K562 (cell line): ENCODE measurements around the gene PPWD1. TPM values are rescaled to one million over a fixed set of nuclear protein-coding genes. Genes with fewer than 3 reads are reported as not detected.

Source experiments
- ATAC-seq: fragments of 200-7000 bp; cut with Tn5 transposase; 3 replicates; pipeline ENCODE4 v1.9.1; 2020; ENCODE audit warnings: moderate library complexity
- BruUV-seq: library from RNA; stranded (reverse); fragments of 400-500 nt; replicated peaks from 2 replicates; lab custom pipeline; 2021; lab: Mats Ljungman, UMichigan
- CTCF ChIA-PET: fragments of 300-600 bp; formaldehyde crosslinking; extraction: SDS; loops from one replicate; lab custom pipeline; 2021; ENCODE audit warnings: low intra/inter-chr PET ratio; lab: Yijun Ruan, JAX
- POLR2A ChIA-PET: fragments of 300-600, 350-650 bp; sonication (Branson Sonifier 250); formaldehyde crosslinking; extraction: SDS; loops from one replicate; lab custom pipeline; 2021; ENCODE audit warnings: antibody characterized with exemption, inconsistent platforms; lab: Yijun Ruan, JAX
- DNase-seq, 4 experiments: peaks; one replicate each; pipeline versions ENCODE4 v3.0.0 to v3.0.0-alpha.2; 2011 to 2018; ENCODE audit warnings: low spot score in 3 of 4, mixed read lengths in 3 of 4; ENCODE audit errors: extremely low read depth in 1 of 4
- FAIRE-seq: peaks from 2 replicates; lab custom pipeline; 2011; peaks lifted over from hg19 to GRCh38; lab: Jason Lieb, UNC
- H2AFZ ChIP-seq: 2 replicates; pipeline ENCODE4 v1.6.0; 2011; ENCODE audit warnings: low read depth, low read length, control low read depth, inconsistent platforms
- H3K27ac ChIP-seq: fragments of 200-600 bp; 3 replicates; pipeline ENCODE4 v1.8.0; 2011; ENCODE audit warnings: low read depth, mild to moderate bottlenecking, control low read depth, inconsistent platforms, low read length, moderate library complexity, mixed read lengths; ENCODE audit errors: extremely low read depth
- H3K27me3 ChIP-seq, 2 experiments: fragments of 300-600 bp in 1 of 2; 2 replicates in 1 of 2; 3 replicates in 1 of 2; pipeline versions ENCODE4 v1.6.0 to v1.8.0; 2011; ENCODE audit warnings: inconsistent platforms in 2 of 2, low read length in 2 of 2, mild to moderate bottlenecking in 1 of 2, mixed read lengths in 1 of 2, moderate library complexity in 1 of 2; ENCODE audit not compliant: control insufficient read depth in 2 of 2, insufficient read depth in 2 of 2
- H3K36me3 ChIP-seq: fragments of 300-600 bp; 3 replicates; pipeline ENCODE4 v1.8.0; 2011; ENCODE audit warnings: mild to moderate bottlenecking, low read length, inconsistent platforms; ENCODE audit not compliant: control insufficient read depth, insufficient read depth
- H3K4me1 ChIP-seq, 2 experiments: fragments of 200-600 bp in 1 of 2; replicated peaks in 1 of 2; 2 replicates in 1 of 2; 3 replicates in 1 of 2; pipeline versions ENCODE4 v1.5.1 to v1.8.0; 2011; ENCODE audit warnings: inconsistent platforms in 2 of 2, low read length in 2 of 2, mild to moderate bottlenecking in 1 of 2, mixed read lengths in 1 of 2, moderate library complexity in 1 of 2; ENCODE audit not compliant: control insufficient read depth in 2 of 2, insufficient read depth in 2 of 2
- H3K4me2 ChIP-seq: 2 replicates; pipeline ENCODE4 v1.6.1; 2011; ENCODE audit warnings: low read length, control low read depth, inconsistent platforms, mixed read lengths; ENCODE audit not compliant: insufficient read depth
- H3K4me3 ChIP-seq: fragments of 200-600 bp; sonication (generic), shearing (Covaris generic); 2 replicates; pipeline ENCODE4 v1.5.1; 2016; ENCODE audit warnings: control low read depth, inconsistent platforms
- H3K79me2 ChIP-seq: fragments of 200-600 bp; 3 replicates; pipeline ENCODE4 v1.8.0; 2011; ENCODE audit warnings: low read length, inconsistent platforms; ENCODE audit not compliant: control insufficient read depth, insufficient read depth
- H3K9ac ChIP-seq, 2 experiments: 2 replicates each; pipeline versions ENCODE4 v1.6.0 to v1.6.1; 2011; ENCODE audit warnings: low read depth in 2 of 2, low read length in 2 of 2, control low read depth in 1 of 2, inconsistent platforms in 1 of 2, mild to moderate bottlenecking in 1 of 2, mixed read lengths in 1 of 2; ENCODE audit not compliant: insufficient read depth in 1 of 2
- H3K9me1 ChIP-seq: one replicate; pipeline ENCODE4 v1.6.0; 2011; ENCODE audit warnings: inconsistent platforms, mild to moderate bottlenecking, low read length, moderate library complexity; ENCODE audit not compliant: control insufficient read depth, insufficient read depth
- H3K9me3 ChIP-seq: replicated peaks from 2 replicates; pipeline ENCODE4 v1.5.1; 2011; ENCODE audit warnings: low read depth, low read length, inconsistent platforms; ENCODE audit not compliant: control insufficient read depth, insufficient read depth
- H4K20me1 ChIP-seq: replicated peaks from 2 replicates; pipeline ENCODE4 v1.6.1; 2011; ENCODE audit warnings: low read length, inconsistent platforms, mixed read lengths; ENCODE audit not compliant: control insufficient read depth, insufficient read depth
- ARID2 ChIP-seq: fragments of 450-650 bp; IDR thresholded peaks from 2 replicates; pipeline ENCODE4 v1.6.1; 2017; ENCODE audit warnings: antibody characterized with exemption, mild to moderate bottlenecking
- CTCFL ChIP-seq: IDR thresholded peaks from 2 replicates; pipeline ENCODE4 v1.6.1; 2011; ENCODE audit warnings: borderline replicate concordance, low read depth, mild to moderate bottlenecking, moderate library complexity, low read length; ENCODE audit not compliant: insufficient read depth, poor library complexity, severe bottlenecking
- E2F8 ChIP-seq: fragments of 450-650 bp; IDR thresholded peaks from 2 replicates; pipeline ENCODE4 v1.7.1; 2018; ENCODE audit warnings: mild to moderate bottlenecking, low read depth; ENCODE audit not compliant: partially characterized antibody
- HEY1 ChIP-seq: fragments of 250-450 bp; sonication (Bioruptor Pico); IDR thresholded peaks from 2 replicates; pipeline ENCODE4 v1.5.0; 2020; ENCODE audit warnings: mild to moderate bottlenecking, moderate library complexity, borderline replicate concordance
- HMG20B ChIP-seq: fragments of 250-450 bp; sonication (Bioruptor Pico); IDR thresholded peaks from 2 replicates; pipeline ENCODE4 v1.5.0; 2021; ENCODE audit warnings: mild to moderate bottlenecking
- JUND ChIP-seq, 2 experiments: IDR thresholded peaks; 2 replicates in 1 of 2; 3 replicates in 1 of 2; pipeline ENCODE4 v1.6.1; 2011; ENCODE audit warnings: borderline replicate concordance in 2 of 2, low read depth in 2 of 2, low read length in 2 of 2, improper control_type of control experiment in 1 of 2, missing biosample characterization in 1 of 2, missing genetic modification characterization in 1 of 2, missing genetic modification reagents in 1 of 2
- OTX1 ChIP-seq: fragments of 450-650 bp; formaldehyde crosslinking; IDR thresholded peaks from 2 replicates; pipeline ENCODE4 v1.4.0; 2022; ENCODE audit warnings: mild to moderate bottlenecking
- SMAD2 ChIP-seq: fragments of 150-350 bp; IDR thresholded peaks from 2 replicates; pipeline ENCODE4 v1.6.1; 2014; ENCODE audit warnings: low read depth, mild to moderate bottlenecking, low read length
- TFAM ChIP-seq: fragments of 250-450 bp; sonication (Bioruptor Pico); conservative IDR thresholded peaks from 2 replicates; pipeline ENCODE4 v1.5.0; 2021; ENCODE audit warnings: mild to moderate bottlenecking, moderate library complexity
- ZFP30 ChIP-seq: fragments of 250-450 bp; sonication (Bioruptor Pico); IDR thresholded peaks from 2 replicates; pipeline ENCODE4 v1.8.0; 2022; ENCODE audit warnings: moderate library complexity, mild to moderate bottlenecking, inconsistent platforms, borderline replicate concordance
- ZFP91 ChIP-seq: sonication (generic); formaldehyde crosslinking; IDR thresholded peaks from 2 replicates; pipeline ENCODE4 v1.8.0; 2022; ENCODE audit warnings: mild to moderate bottlenecking, missing genetic modification reagents
- ZFPM2 ChIP-seq: fragments of 250-450 bp; sonication (Bioruptor Pico); IDR thresholded peaks from 2 replicates; pipeline ENCODE4 v1.5.1; 2022; ENCODE audit warnings: mild to moderate bottlenecking
- ZNF444 ChIP-seq: fragments of 250-450 bp; sonication (Bioruptor Pico); IDR thresholded peaks from 2 replicates; pipeline ENCODE4 v1.4.0; 2020; ENCODE audit warnings: mild to moderate bottlenecking, moderate library complexity
- WGBS: fragments of 100-300 bp; shearing (Covaris generic); methylation state at CpG from one replicate; pipeline ENCODE4 v1.1.6; 2016; ENCODE audit warnings: low coverage, mixed read lengths; ENCODE audit not compliant: insufficient coverage; ENCODE audit errors: missing lambda C conversion rate; 5-methylcytosine and 5-hydroxymethylcytosine counted together
- in situ Hi-C: fragments of 300-500 bp; cut with MboI; formaldehyde crosslinking; loops from 4 replicates; pipeline ENCODE4 v1.15.0; 2018; ENCODE audit warnings: inconsistent platforms, mixed read lengths
- intact Hi-C: fragments of 100-400 bp; cut with micrococcal nuclease; formaldehyde crosslinking; loops from 2 replicates; pipeline ENCODE4 v1.14.2; 2022
- polyA plus RNA-seq, 8 experiments: library from polyadenylated mRNA; depleted of rRNA in 4 of 8; stranded (reverse) in 5 of 8; unstranded in 3 of 8; fragments of >200 nt; fragmentation: Nextera tagmentation in 2 of 8; fragmentation: Illumina TruSeq in 1 of 8; extraction: Ambion mirVana in 2 of 8; extraction: Trizol in 1 of 8; gene quantifications; 2 replicates each; pipeline versions ENCODE4 v1.2.1 to v1.2.3, GENCODE V29; 2011 to 2014; ENCODE audit warnings: inconsistent platforms in 1 of 8, missing spikeins in 1 of 8
- total RNA-seq, 7 experiments: library from RNA; depleted of rRNA in 6 of 7; stranded (reverse); fragments of >200 nt in 6 of 7; fragmentation: Illumina TruSeq in 2 of 7; extraction: Trizol in 2 of 7; gene quantifications; 2 replicates each; pipeline versions ENCODE4 v1.2.1 to v1.2.3, GENCODE V29; 2011 to 2021; ENCODE audit warnings: low replicate concordance in 1 of 7
- TF ChIP-seq, protein P1 (sequence below), 3 experiments: IDR thresholded peaks in 2 of 3; conservative IDR thresholded peaks in 1 of 3; 2 replicates each; pipeline ENCODE4 v1.5.1; 2011 to 2012; ENCODE audit warnings: low read length in 3 of 3, mild to moderate bottlenecking in 3 of 3, control low read depth in 2 of 3, improper control_type of control experiment in 1 of 3, inconsistent platforms in 1 of 3, low read depth in 1 of 3, mixed read lengths in 1 of 3, moderate library complexity in 1 of 3; ENCODE audit not compliant: insufficient read depth in 2 of 3

The PPWD1 gene
- total and polyA plus RNA-seq, 9 of the 15 experiments (the other 6 are each of a cell fraction or from before 2014, with no cell fraction given): 24.1 to 89.2 (median 51.4) TPM

DNA sequence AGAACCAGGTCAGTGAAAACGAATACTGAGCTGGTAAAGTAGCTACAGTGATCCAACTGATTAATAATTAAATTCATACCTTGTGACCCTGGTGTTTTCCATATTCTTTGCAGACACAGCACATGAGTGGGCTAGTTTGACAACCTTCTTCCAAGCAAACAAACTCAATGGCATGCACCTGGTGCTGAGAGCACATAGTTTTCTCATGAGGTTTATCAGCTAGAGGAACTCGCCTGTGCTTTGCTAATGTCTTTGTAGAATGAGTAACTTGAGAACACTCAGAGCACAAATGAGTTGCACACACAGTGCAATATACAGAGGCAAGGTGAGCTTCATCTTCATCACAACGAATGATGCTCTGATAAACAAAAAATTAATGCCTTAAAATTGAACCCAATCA lies 48.4 kb downstream of the PPWD1 start:
- ChIA-PET CTCF (no interaction called here), POLR2A (no interaction called here)
- Histone ChIP-seq H3K4me2 (no peak overlapping the region), H3K4me3 (no peak overlapping the region), H3K79me2 (no peaks in the 10 kb centered on the region), H3K9ac (no peak overlapping the region), H3K4me1 (no peaks in the 10 kb centered on the region), H3K36me3 (peaks cover 60% of the 10 kb centered on the region), H4K20me1 (no peaks in the 10 kb centered on the region), H3K9me3 (no peaks in the 10 kb centered on the region), H3K27ac (no peak overlapping the region), H3K27me3 (no peaks in the 10 kb centered on the region), H3K9me1 (no peaks in the 10 kb centered on the region), H2AFZ (no peak overlapping the region)
- BruUV-seq: no TSS peak
- in situ Hi-C loops (no loop called here), intact Hi-C loops (no loop called here)
- FAIRE-seq (no peak), DNase-seq (no peak), ATAC-seq (no peak)
- 50% methylated on average over 3 of the region's 3 CpGs for WGBS
- TF ChIP-seq E2F8 (no peak), JUND (IDR thresholded peaks at IDR 0.05; ENCODE audit: borderline replicate concordance, low read depth, low read length) (no peak), JUND (tag; IDR thresholded peaks at IDR 0.05; ENCODE audit: borderline replicate concordance, low read depth, low read length) (no peak), HMG20B (CRISPR knock-in tag) (no peak), OTX1 (CRISPR knock-in tag) (no peak), CTCFL (no peak), HEY1 (CRISPR knock-in tag) (no peak), ZNF444 (CRISPR knock-in tag) (no peak), ZFPM2 (CRISPR knock-in tag) (no peak), ARID2 (no peak), SMAD2 (no peak), TFAM (CRISPR knock-in tag) (no peak), ZFP30 (CRISPR knock-in tag) (no peak), ZFP91 (CRISPR knock-in tag) (no peak)
- TF ChIP-seq, protein P1, sequence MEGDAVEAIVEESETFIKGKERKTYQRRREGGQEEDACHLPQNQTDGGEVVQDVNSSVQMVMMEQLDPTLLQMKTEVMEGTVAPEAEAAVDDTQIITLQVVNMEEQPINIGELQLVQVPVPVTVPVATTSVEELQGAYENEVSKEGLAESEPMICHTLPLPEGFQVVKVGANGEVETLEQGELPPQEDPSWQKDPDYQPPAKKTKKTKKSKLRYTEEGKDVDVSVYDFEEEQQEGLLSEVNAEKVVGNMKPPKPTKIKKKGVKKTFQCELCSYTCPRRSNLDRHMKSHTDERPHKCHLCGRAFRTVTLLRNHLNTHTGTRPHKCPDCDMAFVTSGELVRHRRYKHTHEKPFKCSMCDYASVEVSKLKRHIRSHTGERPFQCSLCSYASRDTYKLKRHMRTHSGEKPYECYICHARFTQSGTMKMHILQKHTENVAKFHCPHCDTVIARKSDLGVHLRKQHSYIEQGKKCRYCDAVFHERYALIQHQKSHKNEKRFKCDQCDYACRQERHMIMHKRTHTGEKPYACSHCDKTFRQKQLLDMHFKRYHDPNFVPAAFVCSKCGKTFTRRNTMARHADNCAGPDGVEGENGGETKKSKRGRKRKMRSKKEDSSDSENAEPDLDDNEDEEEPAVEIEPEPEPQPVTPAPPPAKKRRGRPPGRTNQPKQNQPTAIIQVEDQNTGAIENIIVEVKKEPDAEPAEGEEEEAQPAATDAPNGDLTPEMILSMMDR (IDR thresholded peaks at IDR 0.05 in 2 of 3, conservative IDR thresholded peaks at IDR 0.05 in 1 of 3; ENCODE audit: insufficient read depth in 2 of 3, low read depth in 1 of 3, low read length in 3 of 3): no peak
